ENCODE measurements around the gene PUS10.
"Not testable (repeated sequence)": the region's sequence is repeated elsewhere in the genome, so short reads cannot be mapped to it uniquely, and the experiment has no call there.

The PUS10 gene

DNA sequence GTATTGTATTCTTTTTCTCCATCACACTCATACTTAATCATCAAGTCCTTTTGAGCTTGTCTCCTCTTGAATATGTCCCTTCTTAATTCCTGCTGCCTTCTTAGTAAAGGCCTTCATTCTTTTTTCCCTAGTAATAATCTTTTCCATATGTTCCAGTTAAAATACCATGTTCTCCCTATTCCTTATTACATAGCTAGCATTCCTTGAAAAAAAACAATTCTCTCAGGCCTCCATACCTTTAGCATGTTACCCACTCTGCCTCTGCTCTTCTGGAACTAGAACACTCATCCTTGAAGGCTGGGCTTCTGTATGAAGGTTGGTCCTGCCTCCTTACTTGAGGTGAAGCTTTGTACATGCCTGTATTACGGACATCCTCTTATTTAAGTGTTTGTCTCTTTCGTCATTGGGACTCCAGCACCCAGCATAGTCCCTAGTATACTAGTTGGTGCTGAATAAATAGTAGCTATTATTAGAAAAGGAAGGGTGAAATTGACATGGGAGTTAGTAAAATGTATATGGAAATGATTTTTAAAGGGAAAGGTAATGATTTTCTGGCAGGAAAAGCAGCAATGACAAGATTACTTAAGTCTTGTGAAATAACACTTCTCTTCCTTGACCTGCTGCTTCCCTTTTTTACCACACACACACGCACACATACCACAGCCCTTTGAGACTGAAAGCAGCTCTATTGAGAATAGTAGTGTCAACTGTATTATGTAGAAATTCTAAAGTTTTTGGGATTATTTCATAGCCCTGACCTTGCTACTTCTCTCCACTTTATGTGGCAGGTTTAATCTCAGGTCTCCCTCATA lies 91.1 kb downstream of the PUS10 start:
- no peak for DNase-seq (ENCODE audit: low read depth)

DNA sequence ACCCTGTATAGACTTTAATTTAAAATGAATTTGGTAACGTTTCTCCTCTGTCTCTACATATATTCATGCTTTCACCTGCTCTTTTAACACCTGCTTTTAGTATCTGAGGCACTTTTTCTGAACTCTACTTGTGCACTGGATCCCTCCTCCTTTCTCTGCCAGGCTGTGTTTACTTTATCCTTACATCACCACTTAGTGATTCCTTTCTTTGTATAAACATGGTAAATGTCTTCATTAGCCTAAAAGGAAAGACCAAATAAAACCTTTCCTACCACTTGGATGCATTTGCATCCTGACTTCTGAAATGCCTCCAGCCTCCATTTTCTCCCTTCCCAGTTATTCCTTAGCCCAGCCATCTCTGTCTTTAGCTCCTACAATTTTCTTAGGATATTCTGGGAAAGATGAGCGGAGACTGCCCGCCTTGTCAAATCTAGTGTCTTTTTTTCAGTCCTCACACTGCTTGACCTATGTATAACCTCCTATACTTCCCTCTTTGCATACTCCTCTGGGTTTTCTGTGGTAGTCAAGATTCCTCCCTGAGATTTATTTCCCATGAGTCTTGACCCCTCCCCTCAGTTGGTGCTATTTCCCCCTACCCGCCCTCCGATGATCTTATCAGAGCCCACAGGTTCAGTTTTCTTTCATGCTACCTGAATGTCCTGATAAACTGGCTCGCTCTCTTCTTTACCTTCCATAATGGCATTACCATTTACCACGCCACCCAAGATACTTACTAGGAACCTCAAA lies 91.9 kb downstream of the PUS10 start:
- no peak for DNase-seq (ENCODE audit: low read depth)

- DNase-seq (ENCODE audit: low read depth), result no peak
Observed at GRCh38 chr2:60907329-60907728, 110.7 kb downstream of the PUS10 start.

- DNase-seq (ENCODE audit: low read depth), result no peak
Observed at GRCh38 chr2:60906395-60906794, 111.7 kb downstream of the PUS10 start.

GRCh38 chr2:60905867-60906266 lies 112.2 kb downstream of the PUS10 start:
- not testable (repeated sequence) for DNase-seq (ENCODE audit: low read depth)

GRCh38 chr2:60901296-60901695 lies 116.8 kb downstream of the PUS10 start:
- not testable (repeated sequence) for DNase-seq (ENCODE audit: low read depth)

GRCh38 chr2:60899892-60900249 lies 118.2 kb downstream of the PUS10 start:
- DNase-seq (ENCODE audit: low read depth), result no peak

GRCh38 chr2:60899230-60899891 lies 118.7 kb downstream of the PUS10 start:
- no peak for DNase-seq (ENCODE audit: low read depth)

- no peak for DNase-seq (ENCODE audit: low read depth)
Observed at GRCh38 chr2:60898567-60898966, 119.5 kb downstream of the PUS10 start.
